ENCODE data around the gene MSRB3. TPM values are rescaled to one million over a fixed set of nuclear protein-coding genes. Genes with fewer than 3 reads are reported as not detected.

The MSRB3 gene
- total RNA-seq, 2 experiments from 2014 or later, result not detected

DNA sequence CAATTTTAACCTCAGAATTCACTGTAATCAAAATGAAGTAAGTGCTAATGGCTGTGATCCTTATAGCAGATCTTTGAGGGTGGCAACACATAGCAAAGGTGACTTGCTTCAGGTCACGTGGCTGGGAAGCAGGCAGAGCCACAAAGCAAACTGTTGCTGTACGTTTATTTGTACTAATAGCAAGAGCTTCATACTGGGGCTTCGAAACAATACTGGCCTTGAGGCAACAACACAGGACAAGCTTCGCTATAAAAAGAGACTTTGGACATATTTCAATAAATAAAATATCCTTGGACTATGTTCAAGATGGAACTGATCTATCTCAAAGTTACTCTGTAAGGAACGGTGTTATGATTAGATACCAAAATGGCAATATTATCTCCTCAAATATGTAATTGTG is 44.6 kb downstream of the MSRB3 start:
- CTCF ChIA-PET, result no interaction called here

DNA sequence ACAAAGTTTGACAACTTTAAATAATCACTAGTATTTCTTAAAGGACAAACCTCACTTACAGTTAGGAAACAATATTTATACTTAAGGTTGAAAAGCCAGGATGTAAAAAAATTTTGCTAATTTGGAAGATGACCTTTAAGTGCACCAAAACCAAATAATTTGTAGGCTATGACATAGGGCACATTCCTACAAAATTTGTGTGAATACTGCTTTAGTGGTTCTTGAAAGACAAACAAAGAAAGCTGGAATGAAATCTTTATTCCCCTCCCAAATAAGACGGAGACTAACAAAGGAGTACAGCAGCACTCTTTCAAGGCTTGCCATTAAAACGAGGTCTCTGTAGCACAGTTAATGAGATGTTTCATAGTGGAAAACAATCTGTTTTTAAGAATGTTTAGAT is 45.6 kb downstream of the MSRB3 start:
- CTCF ChIA-PET, result no interaction called here
- POLR2A ChIA-PET, result no interaction called here

More for the DNA sequence above, 44.6 kb downstream of the MSRB3 start:
- POLR2A ChIA-PET, result no interaction called here

DNA sequence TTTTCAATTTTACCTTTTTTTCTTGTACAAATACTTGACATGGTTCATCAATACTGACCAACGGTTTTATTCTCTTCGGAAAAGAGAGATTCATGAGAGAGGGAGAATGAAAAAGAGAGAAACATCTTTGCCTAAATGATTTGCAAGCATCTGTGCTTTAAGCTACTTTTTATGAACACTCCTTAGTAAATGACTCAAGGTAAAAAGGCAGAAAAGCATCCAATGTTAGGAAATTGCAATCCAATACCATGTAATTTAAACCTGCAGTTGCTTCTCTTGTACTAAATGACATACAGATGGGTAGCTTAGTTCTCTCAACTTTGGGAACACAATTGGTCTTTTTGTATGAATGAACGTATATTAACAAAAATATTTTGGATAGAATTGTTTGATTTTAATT is 46.1 kb downstream of the MSRB3 start:
- ChIA-PET CTCF (no interaction called here), POLR2A (no interaction called here)

DNA sequence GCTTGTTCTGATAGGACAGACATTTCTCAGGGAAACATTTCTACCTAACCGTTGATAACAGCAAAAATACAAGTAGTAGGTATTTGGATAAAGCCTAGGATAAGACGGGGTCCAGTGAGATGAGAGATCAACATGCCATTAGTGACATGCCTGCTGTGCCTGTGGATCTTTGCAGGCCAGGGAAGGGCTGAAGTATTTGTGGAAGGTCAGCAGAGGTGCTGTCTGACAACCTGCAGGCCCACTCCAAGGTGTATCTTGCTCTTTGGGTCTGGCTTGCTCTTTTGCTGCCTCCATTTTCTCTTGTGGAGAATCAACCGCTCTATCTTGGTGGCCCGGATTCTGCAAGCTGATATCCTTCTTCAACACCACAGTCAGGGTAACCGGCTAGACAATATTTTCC is 46.7 kb downstream of the MSRB3 start:
- ChIA-PET POLR2A (no interaction called here), CTCF (no interaction called here)

DNA sequence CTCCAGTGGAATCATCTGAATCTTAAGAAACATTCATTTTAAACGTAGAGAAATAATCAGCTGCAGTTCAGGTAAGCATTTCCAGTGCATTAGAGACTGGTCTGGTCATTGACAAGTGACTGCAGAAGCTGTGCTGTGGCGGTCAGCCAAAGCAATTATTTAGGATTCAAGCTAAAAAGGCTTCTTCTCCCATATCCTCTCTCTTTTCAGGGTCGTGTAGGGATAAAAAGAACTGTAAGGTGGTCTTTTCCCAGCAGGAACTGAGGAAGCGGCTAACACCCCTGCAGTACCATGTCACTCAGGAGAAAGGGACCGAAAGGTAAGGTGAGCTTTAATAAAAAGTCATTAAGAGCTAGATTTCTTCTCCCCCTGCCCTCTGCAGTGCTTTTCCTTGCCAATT is 48.1 kb downstream of the MSRB3 start:
- ChIA-PET POLR2A (no interaction called here), CTCF (no interaction called here)

DNA sequence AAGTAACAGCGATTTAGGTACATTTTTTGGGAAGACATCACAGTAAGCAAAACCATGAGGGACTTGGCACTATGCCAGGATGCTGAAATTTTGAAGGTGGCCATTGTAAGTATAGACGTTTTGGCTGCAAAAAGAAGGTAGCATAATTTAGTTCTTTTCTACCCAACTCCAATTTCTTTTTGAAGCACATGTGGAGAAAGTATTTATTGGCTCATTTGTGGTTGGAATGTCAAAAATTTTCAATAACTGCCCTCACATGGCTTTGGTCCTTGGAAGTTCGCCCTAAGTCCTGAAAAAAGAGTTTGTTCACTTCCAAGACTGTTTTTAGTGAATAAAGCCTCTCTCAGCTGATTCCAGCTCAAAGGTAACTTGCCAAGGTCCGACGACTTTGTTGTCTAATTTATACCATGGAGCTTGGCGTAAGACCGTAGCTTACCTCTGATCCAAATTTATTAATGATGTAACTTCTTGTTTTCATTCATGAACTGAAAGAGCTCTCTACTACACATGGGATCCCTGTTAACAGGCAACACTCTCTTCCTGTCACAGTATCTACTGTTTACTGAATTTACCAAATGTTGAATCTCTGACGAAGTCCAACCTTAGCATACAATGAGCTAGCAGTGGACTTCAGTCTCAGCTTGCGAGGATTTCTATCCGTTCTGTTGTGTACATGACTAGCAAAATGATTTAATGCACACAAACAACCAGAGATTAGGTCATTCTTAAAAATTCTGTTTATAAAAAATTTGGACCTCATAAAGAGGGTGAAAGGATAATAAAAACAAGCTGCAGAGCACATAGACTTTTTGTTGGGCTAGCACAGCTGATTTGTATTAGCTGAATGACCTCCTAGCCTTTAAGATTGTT is 49.0 kb downstream of the MSRB3 start:
- POLR2A ChIA-PET, result no interaction called here

DNA sequence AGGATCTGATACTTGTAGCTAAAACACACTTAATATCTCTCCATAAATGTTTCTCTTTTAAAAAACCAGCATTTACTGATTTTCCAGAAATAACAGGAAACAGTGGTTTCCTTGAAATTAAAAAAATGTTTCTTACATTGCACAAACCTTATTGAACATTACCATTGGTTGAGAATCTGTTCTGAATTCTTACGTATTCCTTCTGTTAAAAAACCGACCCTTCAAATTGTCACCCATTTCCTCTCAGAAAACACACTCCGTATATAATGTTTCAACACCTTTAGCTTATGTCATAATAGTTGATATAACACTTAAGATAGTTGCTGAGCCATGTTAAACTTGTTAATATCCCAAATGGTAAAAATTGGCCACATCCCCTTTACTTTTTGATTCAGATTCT is 51.2 kb downstream of the MSRB3 start:
- ChIA-PET CTCF (no interaction called here), POLR2A (no interaction called here)

More for the DNA sequence above, 49.0 kb downstream of the MSRB3 start:
- CTCF ChIA-PET, result no interaction called here

DNA sequence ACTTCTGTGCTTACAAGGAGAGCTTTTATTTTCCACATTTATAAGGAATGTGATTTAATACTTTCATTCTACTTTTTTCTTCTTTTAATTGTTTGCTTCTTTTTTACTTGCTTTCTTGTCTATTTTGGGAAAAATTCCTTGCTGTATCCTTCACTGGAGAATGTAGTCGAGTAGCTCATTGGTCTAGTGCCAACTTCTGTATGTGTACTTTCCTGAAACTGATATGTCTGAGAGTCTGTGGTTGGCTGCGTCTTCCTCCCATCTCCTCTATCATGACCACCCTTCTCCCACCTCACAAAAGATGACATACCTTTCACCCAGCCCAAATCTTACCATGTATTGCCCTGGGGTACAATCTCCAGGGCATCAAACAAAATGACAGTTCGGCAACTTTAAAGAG is 51.8 kb downstream of the MSRB3 start:
- POLR2A ChIA-PET, result no interaction called here
- CTCF ChIA-PET, result no interaction called here

DNA sequence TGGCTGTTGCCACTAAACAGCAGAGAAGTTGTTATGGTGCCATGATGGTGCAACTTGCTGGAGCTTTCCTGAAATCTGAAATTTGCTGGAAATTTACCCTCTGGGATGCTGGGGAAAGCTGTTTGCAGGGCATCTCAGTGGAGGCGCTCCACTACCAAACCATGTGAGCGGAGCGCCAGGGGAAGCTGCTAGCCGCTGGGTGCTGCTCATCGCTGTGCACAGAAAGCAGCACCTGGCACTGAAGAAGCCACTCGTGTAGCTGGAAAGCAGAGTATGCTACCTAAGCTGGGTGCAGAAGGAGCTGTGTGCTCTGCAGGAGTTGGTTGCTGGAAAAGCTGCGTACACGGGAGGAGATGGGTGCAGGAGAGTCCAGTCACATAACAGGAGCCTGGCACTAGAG is 53.0 kb downstream of the MSRB3 start:
- ChIA-PET POLR2A (no interaction called here), CTCF (no interaction called here)

DNA sequence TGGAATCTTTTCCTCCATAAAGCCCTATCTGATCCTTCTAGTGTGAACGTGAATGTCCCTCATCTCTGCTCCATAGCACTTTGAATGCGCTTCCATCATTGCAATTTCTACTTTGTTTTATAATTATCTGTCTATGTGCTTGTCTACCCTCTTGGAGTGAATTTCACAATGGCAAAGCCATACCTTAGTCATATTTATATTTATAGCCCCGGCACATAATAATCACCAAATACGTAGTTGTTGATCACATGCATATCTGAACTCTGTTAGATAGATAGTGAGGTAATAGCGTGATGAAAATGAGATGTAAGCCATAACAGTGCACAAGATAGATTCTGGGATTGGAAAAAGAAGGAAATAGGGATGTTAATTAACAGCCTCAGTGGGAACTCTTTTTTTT is 55.2 kb downstream of the MSRB3 start:
- ChIA-PET CTCF (no interaction called here), POLR2A (no interaction called here)

DNA sequence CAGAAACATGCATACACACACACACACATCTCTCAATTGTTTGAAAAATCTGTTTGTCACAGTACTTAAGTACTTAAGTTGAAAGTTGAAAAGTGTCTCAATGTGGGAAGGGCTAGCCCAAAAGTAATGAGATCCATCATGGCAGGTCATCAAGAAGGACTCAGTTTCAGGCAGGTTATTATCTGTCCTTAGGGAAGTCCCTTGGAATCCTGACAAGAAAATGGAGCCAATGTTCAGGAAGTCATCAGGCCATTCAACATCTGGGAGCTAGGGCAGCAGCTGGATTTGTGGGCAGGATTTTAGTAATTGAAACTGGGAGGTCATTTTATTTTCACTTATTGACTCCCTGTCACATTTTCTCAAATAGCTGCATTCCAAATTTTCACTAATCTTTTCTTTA is 56.0 kb downstream of the MSRB3 start:
- CTCF ChIA-PET, result no interaction called here
- POLR2A ChIA-PET, result no interaction called here

DNA sequence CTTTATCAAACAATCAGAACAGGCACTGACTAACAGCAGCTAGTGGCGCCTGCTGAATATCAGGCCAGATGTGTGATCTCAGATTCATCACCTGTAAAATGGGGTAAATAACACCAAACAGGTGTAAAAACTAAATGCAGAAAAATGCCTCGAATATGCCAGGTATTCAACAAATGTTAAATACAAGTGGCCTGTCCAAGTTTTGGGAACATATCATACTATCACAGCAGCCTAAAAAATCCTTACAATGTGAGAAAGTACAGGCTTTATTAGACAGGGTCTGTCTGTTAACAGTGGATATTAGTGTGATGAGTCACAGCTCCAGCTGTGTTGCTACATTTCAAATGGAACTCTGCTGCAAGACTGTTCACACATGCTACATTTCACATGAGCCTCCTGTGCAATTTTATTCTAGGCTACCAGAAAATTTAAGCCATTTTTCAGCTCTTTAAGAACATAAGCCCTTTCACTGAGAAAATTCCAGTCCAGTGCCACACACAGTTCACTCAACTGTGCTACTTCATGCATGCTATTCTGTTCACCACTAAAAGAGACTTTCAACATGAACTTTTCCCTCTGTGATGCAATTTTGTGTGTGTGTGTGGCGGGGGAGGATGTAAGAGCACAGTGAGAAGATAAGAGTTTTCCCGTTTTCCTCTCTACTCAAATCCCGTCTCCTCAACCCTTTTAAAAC is 56.7 kb downstream of the MSRB3 start:
- POLR2A ChIA-PET, result no interaction called here
- CTCF ChIA-PET, result no interaction called here

DNA sequence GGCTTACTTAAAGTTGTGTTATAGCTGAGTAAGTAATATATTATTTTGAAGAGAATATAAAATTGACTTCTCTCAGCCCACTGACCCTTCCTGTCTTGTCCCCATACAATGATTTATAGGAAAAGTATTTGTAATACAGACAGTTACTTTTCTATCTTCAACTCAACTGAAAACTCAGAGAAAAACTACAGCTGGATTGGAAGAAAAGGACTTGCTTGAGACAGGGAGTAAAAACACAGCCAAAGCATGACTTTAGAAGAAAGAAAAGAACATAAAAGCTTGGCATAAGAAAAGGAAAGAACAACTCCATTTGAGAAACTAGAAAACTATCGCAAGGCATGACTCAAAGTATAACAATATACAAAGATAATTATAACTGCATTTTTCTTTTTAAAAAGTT is 57.5 kb downstream of the MSRB3 start:
- POLR2A ChIA-PET, result no interaction called here
- CTCF ChIA-PET, result no interaction called here

DNA sequence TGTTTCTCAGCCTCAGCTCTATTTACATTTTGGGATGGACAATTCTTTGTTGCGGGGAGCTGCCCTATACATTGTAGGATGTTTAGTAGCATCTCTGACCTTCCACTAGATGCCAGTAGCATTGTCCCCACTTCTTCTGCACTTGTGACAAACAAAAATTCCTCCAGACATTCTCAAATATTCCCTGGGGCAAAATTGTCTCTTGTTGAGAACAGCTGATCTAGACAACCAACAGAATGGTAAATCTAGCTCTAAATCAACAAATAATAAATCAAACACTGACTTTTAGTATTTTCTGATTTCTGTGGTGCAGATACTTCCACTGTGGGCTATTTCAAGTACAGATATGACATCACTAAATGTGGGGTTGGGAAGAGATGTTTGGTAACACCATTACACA is 60.7 kb downstream of the MSRB3 start:
- CTCF ChIA-PET, result interaction anchor here (0.6 kb wide), 1 partner anchor 24 kb away, joined by 4 read pairs; no protein-coding TSS in a partner anchor

DNA sequence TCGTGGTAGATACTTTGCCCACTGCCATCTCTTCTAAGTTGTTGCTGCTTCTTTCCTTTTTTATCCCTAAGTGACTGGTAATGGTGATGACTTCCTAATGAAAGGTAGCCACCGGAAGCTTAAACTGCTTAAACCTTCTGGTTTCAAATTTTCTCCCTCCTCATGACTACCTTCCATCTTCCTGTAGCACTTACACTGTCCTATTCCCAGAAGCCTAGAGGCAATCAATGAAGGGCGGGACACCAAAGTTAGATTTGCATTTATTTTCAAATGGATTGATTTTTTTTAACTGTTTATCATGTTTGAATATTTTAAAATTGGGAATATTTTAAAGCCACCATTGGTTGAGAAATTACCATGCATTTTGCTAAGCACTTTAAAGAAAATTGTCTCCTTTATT is 64.7 kb downstream of the MSRB3 start:
- ChIA-PET POLR2A (no interaction called here), CTCF (no interaction called here)

More for the DNA sequence above, 60.7 kb downstream of the MSRB3 start:
- POLR2A ChIA-PET, result no interaction called here

DNA sequence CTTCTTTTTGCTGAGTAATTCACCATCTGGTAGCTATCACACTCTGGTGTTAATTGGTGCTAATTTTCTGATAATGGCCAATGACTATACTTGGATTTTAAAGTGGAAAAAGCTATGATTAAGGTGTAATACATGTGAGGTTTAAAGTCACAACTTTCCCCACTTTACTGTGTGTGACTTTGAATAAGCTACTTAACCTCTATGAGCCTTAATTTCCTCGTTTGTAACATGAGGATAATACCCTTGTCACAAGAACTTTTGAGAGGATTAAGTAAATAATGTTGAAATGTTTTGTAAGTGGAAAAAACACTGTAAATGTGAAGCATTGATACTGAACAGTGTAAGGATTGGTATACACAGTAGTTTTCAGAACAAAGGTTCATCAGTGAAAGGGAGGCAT is 65.3 kb downstream of the MSRB3 start:
- ChIA-PET CTCF (no interaction called here), POLR2A (no interaction called here)

DNA sequence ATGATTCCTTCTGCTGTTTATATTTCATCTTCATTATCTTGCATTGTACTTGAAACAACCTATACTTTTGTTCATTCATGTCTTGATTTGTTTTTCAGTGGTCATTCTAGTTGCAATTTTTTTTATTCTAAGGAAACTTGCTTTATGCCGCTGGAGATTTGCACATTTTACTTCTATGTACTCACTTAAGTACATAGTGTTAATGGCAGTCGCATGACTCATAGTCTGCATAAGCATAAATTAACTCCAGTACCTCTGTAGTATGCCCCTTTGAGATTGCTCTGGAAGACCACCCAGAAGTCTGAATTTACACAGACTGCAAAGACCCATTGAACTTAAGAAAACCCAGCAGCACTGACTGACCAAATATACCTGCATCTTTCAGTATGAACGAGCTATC is 77.0 kb downstream of the MSRB3 start:
- ChIA-PET POLR2A (no interaction called here), CTCF (no interaction called here)

DNA sequence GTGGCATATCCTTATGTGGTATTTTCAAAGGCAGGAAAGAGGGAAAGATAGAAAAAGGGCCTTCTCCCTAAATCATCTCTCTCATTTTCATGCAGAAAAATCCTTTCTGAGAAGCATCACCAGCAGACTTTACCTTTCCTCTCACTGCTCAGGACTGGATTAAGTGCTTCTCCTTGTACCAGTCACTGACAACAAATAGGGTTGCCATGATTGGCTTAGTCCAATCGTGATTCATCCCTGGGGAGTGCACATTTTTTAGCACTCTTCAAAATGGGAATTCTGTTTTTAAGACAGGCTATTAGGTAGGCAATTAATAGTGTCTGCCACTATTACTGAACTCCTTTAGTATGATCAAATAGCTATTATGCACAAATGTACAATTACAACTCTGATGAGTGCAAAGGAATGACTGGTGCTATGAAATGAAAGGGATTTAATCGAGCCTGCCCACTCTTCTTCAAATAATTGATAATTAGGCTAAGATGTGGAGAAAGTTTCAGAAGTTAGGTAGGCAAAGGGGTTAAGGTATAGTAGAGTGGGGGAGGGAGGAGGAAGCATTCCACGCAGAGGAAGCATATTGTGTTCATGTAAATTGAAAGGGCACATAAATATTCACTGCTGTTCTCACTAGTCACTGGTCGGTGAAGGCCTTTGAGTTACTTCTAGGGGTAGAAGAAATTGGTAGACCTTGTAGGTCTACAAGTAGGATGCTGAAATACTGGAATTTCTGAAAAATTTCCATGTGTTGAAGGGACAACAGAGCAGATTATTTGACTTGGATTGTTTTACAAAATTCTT is 84.0 kb downstream of the MSRB3 start:
- ChIA-PET CTCF (no interaction called here), POLR2A (no interaction called here)

DNA sequence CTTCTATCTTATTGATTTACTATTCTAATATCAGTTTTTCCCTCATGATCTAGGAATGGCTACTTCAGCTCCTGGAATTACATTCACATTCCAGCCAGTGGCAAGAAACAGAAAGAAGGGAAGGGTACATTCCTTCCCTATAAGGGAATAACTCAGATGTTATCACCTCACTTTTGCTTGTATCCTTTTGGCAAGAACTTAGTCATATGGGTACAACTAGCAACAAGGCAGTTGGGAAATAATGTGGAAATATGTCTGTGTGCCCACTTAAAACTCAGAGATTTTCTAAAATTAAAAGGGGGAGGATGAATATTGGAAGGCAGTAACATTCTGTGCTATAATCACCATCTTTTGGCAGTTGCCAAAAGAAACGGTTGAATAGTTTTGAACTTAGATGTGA is 85.6 kb downstream of the MSRB3 start:
- CTCF ChIA-PET, result no interaction called here
- POLR2A ChIA-PET, result no interaction called here

DNA sequence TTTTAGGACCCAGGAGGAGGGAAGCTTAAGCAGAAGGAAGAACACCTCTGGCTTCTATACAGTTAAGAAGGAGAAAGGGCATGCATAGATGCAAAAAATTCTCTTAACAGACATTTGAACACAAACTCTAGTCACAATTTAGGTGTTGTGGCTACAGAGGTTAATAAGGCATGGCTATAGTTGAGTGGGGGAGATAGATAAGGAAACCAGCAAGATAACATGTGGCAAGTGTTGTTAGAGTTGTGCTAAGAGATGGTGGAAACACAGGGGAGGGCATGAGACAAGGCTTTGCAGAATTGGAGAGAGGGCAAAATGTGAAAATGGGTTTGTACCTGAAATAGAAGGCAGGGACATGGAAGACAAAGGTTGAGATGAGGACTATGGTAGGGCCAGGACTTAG is 88.9 kb downstream of the MSRB3 start:
- ChIA-PET CTCF (no interaction called here), POLR2A (no interaction called here)

DNA sequence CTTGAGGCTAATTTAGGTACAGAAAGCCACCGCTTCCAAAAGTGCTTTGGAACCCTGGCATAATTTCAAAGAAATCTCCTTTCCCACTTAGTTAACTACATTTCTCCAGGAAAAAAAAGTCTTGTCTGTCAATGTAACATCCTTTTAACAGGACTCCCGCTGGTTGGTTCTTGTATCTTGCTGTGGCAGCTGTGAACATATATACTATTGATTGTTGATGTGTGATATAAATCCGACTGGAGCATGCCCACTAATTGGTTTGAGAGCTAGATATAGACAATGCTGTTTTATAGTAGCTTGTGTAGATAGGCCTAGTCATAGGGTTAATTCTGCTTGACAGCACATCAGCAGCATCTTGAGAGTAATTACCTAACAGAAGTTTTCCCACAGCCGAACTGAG is 89.6 kb downstream of the MSRB3 start:
- POLR2A ChIA-PET, result no interaction called here

More for the DNA sequence above, 89.6 kb downstream of the MSRB3 start:
- CTCF ChIA-PET, result no interaction called here
